GM06990 (cell line): ENCODE measurements around the gene NCLN.

Experiments
- DNase-seq: peaks from one replicate; pipeline ENCODE4 v3.0.0-alpha.2; 2011; ENCODE audit not compliant: insufficient read length; ENCODE audit errors: extremely low read depth
- H3K27me3 ChIP-seq: replicated peaks from 2 replicates; pipeline ENCODE4 v1.6.0; 2011; ENCODE audit warnings: low read length; ENCODE audit not compliant: control insufficient read depth, insufficient read depth
- H3K36me3 ChIP-seq: 2 replicates; pipeline ENCODE4 v1.5.1; 2011; ENCODE audit warnings: low read length; ENCODE audit not compliant: control insufficient read depth, insufficient read depth
- H3K4me3 ChIP-seq: replicated peaks from 2 replicates; pipeline ENCODE4 v1.5.1; 2011; ENCODE audit warnings: low read depth, mild to moderate bottlenecking, control low read depth, low read length
- CTCF ChIP-seq: IDR thresholded peaks from 2 replicates; pipeline ENCODE4 v1.5.1; 2011; ENCODE audit warnings: low read length, control low read depth, mild to moderate bottlenecking, inconsistent platforms; ENCODE audit not compliant: insufficient read depth, poor library complexity, severe bottlenecking

NCLN gene

GRCh38 chr19:3175781-3176714 is 9.7 kb upstream of the NCLN start:
- Histone ChIP-seq H3K27me3 (no peaks in the 10 kb centered on the region), H3K36me3 (no peaks in the 10 kb centered on the region), H3K4me3 (peak overlapping the region; percentile 28; the same call in 1 of the 2 replicates)
- DNase-seq = no peak
- TF ChIP-seq CTCF = no peak

- Histone ChIP-seq H3K36me3 (no peaks in the 10 kb centered on the region), H3K4me3 (peak overlapping the region; percentile 28), H3K27me3 (no peaks in the 10 kb centered on the region)
- TF ChIP-seq CTCF = no peak
- no peak for DNase-seq
Measured at GRCh38 chr19:3176715-3177501, 8.8 kb upstream of the NCLN start.

GRCh38 chr19:3178377-3178972 is 7.3 kb upstream of the NCLN start, which contains the start of gene S1PR4:
Gene S1PR4 (plus strand): TSS chr19:3178769. CDS start chr19:3178793, 24 bp downstream.
- peak; percentile 81 for DNase-seq
- Histone ChIP-seq H3K4me3 (peak within 1 kb of the TSS; percentile 87), H3K36me3 (no peaks in the 10 kb centered on the region), H3K27me3 (no peaks in the 10 kb centered on the region)
- TF ChIP-seq CTCF = peak; percentile 22

GRCh38 chr19:3178973-3179738 is 6.6 kb upstream of the NCLN start:
- no peak for TF ChIP-seq CTCF
- peak overlapping the region; percentile 87 for H3K4me3 ChIP-seq
- H3K27me3 ChIP-seq = no peaks in the 10 kb centered on the region
- H3K36me3 ChIP-seq = no peaks in the 10 kb centered on the region
- DNase-seq = peak; percentile 68

- TF ChIP-seq CTCF = no peak
- no peaks in the 10 kb centered on the region for H3K27me3 ChIP-seq
- peak; percentile 72 for DNase-seq
- no peaks in the 10 kb centered on the region; the same call in 1 of the 2 replicates for H3K36me3 ChIP-seq
- peak overlapping the region; percentile 87 for H3K4me3 ChIP-seq
Measured at GRCh38 chr19:3179739-3180293, 5.9 kb upstream of the NCLN start.
